GM21423 (cell line): ENCODE results near the gene MYRIP.
"Not testable (repeated sequence)": the region's sequence is repeated elsewhere in the genome, so short reads cannot be mapped to it uniquely, and the experiment has no call there.

Source experiments
- ATAC-seq: cut with Tn5 transposase; IDR thresholded peaks from one replicate; pipeline ENCODE4 v1.9.1; 2021; ENCODE audit warnings: mild to moderate bottlenecking, moderate library complexity; ENCODE audit not compliant: unreplicated experiment

Gene MYRIP

DNA sequence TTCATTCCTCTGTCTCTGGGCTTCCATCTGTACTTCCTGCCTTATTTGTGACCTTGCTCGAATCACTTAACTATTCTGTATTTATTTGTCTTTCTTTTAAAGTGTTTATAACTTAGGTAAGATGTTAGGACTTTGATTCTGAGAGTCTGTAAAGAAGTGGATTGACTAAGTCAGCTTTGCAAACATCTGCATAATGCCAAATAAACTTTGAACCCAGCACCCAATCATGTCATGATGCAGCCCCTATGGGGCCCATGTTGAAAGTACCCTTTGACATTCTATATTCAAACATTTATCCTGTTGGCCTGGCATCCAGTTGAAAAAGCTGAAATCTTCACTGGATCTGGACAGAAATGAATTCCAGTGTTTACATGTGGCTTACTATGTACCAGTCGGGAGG lies 3.8 kb upstream of the MYRIP start:
- no peak for ATAC-seq

DNA sequence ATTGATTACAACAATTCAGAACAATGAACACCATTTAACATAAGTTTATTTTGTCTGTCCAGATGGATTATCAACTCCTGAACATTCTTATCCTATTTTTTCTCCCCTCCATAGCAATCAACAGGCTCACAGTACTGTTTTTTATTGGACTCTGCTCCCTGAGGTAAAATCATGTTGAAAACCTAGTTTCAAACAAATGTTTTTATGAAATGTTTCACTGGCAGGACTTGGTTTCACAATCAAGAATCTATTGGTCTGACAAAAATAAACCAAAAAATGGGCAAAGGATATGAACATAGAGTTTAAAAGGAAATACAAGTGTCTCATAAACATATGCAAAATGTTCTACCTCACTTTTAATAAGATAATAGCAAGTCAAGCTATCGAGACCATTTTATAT lies 2.6 kb upstream of the MYRIP start:
- ATAC-seq: no peak

DNA sequence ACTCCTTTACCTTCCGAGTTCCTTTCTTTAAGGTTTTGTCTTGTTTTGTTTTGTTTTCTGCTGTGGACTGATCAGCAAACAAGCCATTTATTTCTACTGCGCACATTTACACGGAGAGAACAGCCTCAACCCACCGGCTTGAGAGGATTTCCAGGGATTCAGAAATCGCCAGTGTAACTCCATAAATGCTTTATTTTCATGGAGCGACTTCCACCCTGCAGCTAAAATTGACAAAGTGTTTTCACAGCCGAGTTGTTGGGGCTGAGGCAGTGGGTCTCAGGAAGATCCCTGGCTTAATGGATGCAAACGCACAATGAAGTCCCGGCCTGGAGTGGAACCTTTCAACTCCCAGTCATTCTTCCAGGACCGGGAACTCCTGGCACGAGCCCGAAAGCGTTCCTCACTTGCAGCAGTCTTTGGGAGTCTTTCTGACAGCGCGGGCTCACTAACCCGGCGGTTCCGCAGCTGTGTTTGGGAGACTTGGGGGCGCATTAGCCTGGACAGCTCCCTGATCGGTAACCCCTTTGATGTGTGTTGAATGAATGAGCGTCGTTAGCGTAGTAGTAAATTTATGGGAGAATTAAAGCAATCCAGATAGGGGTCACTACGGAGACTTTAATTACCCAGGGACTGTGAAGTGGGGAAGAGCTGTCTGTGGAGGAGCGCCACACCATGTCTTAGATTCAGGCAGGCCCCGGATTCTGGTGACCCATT lies 785 bp upstream of the MYRIP start:
- ATAC-seq: no peak

DNA sequence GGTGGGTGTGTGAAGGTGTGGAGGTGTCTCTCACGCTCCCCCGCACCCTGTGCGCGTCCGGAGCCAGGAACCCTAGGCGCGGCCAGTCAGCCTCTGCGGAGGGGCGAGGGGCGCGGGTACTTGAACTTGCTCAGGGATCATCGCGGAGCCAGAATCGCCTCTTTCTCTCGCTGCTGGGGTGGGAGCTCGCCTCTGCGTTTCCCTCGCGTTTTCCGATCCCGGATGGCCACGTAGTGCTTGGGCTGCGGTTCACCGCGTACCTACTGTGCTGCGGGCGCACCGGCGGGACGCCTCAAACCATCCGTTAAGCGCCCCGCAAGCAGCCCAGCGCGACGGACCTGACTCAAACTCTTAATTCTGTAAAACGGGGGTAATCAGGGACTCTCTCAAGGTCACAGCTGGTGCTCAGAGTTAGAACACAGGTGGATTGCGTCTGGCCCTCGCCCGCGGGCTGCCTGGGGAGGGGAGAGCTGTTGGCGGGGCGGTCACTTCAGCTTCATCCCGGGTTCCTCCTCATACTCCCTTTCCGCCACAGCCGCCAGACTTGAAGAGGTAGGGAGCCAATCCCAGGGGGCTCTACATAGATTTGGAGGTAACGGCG lies 686 bp downstream of the MYRIP start:
- ATAC-seq: no peak

DNA sequence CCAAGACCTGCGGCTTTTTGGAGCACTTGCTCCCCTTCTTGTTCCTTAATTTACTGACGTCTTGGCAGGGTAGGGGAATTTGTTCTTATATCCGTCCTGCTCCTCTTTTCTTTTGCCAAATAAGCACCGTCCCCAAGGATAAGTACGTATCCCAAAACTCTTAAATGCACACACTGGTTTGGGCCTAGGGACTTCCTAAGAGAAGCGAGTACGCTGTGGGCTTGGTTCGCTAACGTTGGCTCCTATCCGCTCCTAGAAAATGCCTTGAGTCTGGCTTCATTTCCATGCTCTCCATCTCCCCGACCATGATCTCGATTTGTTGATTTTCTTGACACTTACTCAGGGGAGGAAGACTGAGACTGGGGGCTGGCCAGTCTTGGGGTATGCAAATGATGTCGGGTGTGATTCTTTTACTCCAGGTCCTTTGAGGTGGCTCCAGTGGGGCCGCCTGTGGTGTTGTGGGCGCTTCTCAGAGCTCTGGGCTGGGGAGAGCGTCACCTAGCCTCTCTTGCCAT lies 1.3 kb downstream of the MYRIP start:
- ATAC-seq: no peak

DNA sequence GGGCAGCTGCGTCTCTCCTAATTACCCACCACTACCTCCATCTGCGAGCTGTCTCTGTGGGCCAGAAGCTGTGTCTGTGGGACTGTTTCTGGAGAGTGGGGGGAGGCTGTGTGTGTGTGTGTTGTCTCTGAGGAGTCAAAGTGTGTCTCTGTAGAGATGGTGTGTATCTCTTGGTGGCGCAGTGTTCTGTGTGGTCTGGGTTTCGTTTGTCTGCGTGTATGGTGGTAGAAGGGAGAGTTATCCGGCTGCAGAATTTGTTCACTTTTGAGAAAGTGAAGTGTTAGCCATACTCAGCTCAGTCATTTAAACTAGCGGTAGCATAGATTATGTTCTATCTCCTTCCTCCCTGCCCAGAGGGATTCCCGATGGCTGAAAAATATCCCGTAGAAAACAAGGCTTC lies 2.2 kb downstream of the MYRIP start:
- ATAC-seq: no peak

DNA sequence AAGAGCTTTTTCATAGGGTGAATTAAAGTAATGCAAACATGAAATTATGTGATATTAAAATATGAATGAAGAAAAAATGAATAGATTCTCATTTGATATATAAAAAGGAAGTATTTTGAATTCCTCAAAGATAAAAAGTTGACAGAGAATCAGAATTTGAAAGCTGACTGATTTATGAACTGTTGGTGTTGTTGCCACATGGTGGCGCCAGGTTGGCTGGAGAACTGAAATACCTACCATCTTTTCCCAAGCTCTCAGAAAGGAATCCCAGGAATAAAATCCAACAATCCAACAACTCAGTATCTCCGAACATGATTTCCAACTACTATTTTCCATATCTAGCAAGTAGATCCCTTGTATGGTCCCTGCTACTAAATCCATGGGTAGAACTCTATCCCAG lies 3.1 kb downstream of the MYRIP start:
- ATAC-seq: no peak

DNA sequence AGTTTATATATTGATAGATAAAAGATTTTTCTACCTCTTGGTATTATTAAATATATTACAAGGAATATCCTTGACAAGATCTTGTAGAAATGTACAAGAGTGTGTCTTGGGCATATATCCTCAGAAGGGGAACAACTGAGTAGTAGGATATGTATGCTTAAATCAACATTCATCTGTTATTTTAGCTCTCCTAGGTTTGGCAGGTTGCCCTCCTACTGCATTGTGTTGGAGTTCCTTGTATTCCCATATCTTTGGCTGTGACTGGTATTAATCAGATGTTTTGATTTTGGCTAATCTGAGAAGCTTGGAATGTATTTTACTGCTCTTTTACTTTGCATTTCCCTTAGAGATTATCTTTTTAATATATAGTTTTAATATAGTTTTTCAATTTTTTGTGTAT lies 4.6 kb downstream of the MYRIP start:
- no peak for ATAC-seq

DNA sequence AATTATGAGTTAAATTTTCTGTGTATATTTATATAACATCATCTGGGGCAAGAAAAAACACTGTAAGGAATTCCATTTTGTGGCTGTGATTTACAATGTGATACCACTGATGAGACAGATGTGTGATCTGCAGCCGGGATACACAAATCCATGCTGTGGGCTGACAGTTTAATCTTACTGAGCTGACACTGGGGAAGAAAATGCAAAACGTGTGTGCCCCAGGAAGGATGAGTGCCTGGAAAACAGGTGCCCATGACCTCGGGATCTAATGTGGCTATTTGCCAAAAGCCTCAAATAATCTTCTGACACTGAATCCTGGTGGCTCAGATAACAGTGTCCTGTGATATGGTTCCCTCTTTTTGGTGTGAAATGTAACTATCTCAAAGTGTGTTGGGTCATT lies 10.5 kb downstream of the MYRIP start:
- ATAC-seq: no peak

DNA sequence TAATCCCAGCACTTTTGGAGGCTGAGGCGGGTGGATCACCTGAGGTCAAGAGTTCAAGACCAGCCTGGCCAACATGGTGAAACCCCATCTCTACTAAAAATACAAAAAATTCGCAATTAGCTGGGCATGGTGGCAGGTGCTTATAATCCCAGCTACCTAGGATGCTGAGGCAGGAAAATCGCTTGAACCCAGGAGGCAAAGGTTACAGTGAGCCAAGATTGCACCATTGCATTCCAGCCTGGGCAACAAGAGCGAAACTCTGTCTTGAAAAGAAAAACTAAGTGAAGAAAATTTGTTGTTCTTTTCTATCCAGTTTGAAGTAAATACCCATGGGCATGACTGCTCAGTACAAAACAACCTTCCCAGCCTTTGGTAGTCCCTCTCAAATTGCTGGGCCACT lies 24.4 kb downstream of the MYRIP start:
- ATAC-seq: not testable (repeated sequence)

DNA sequence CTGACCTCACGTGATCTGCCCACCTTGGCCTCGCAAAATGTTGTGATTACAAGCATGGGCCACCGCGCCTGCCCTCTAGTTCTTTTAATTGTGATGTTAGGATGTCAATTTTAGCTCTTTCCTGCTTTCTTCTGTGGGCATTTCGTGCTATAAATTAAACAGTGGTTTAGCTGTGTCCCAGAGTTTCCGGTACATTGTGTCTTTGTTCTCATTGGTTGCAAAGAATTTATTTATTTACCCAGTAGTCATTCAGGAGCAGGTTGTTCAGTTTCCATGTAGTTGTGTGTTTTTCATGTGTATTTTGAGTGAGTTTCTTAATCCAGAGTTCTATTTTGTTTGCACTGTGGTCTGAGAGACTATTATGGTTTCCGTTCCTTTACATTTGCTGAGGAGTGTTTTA lies 30.1 kb downstream of the MYRIP start:
- no peak for ATAC-seq

DNA sequence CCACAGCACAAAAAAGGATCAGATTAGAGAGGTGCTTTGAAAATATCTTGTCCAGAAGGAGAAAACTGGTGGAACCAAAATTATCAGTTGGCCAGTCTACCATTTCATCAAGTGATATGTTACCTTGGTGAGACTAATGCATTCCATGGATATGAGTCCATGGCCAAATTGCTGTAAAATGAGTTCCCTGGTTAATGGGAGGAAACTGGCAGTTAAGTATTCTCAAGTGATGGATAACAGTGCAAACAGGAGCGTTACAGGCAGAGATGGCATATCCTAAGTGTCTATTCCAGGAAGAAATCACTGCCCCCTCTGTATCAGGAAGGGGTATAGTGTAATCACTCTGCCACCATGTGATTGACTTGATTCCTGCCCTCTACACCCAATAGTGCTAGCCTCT lies 34.0 kb downstream of the MYRIP start:
- no peak for ATAC-seq

DNA sequence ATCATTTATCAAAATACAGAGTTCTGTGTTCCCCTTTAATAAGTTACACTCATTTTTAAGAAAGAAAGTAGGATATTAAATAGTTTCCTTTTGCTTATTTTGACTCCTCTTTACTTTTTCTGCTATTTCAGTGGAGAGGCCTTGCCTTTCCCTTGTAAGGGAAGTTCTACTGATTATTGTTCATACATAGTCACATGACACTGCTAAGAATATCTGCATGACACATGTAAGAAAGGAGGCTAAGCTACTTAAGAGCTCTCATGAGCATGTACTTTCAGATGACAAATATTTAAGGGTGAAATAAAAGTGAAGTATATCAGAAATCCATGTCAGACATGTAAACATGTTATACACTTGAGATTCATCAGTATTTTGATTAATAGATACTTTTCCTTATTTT lies 39.0 kb downstream of the MYRIP start:
- ATAC-seq: no peak

DNA sequence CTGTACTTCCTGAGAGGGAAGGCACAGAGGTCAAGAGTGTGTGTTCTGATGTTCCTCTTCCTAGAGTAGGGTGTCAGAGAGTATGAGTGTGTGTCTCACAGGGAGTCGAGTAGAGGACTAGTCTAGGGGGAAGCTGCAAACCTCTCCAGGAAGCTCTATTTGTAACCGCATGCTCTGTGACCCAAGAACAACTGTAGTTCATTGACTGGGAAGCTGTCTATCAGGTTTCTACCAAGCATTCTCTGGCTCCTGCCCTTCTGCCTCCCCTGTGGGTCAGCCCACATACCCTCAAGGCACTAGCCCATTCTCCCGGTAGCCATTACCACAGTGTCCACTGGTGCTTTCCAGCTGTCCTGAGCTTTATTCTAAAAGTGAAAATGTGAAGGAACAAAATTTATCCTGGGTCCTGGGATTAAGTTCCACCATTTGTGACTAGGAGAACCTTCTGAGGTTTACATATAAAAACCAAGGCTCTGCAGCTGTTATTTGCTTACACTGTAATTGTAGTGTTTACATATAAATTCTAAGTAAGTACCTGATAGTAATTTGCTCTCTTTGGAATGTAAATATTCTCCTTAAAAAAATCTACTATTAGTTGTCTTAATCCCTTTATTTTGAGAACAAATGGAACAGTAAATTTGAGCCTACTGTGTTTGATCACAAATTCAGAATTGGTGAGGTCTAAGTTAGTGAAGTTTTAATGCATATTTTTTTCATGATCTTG lies 40.7 kb downstream of the MYRIP start:
- ATAC-seq: no peak

DNA sequence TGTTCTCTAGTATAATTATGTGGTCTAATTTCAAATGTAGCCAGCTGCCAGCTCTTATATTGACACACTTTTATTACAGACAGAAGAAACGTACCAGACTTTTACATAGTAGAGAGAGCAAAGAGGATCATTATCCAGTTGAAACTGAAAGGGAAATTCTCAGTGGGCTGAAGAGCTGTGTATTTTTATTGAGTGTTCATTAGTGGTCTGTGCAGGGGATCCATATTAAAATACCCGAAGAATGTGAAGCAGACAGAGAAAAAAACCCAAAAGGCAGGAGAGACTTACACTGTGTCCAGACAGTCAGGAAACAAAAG lies 41.3 kb downstream of the MYRIP start:
- no peak for ATAC-seq

DNA sequence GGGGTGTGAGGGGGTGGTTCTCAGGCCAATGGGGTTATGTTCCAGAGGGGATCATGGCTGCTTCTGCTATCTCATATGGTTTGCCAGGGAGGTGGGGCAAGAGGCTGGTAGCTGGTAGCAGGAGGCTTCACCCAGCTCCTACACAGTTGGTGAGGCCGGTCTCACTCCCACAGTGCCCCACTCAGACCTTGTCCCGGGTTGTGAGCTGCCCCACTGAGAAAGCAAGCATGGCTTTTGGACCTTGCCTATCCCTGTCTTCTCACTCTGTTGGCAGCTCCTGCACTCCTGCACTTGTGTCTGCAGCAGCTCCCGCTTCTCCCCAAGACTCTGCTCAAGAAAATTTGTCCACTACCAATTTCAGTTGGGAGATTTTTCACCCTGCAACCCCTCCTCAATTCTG lies 46.1 kb downstream of the MYRIP start:
- no peak for ATAC-seq

DNA sequence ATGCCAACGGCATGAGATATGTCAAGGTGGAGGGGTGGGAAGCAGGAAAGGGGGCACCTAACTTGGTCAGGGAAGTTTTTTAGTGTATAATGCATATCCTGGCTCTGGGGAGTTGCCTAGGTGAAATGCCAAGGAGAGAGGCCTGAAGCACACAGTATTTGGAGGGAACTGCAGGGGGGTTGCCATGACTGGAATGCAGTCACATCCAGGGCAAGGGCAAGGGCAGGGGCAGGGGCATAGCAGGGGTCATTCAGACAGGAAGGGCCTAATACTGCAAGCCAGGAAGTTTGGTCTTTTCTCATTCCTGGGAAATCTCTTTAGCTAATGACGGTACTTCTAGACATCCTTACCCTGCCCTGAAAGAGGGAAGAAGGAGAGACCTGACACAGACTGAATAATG lies 60.5 kb downstream of the MYRIP start:
- ATAC-seq: no peak

DNA sequence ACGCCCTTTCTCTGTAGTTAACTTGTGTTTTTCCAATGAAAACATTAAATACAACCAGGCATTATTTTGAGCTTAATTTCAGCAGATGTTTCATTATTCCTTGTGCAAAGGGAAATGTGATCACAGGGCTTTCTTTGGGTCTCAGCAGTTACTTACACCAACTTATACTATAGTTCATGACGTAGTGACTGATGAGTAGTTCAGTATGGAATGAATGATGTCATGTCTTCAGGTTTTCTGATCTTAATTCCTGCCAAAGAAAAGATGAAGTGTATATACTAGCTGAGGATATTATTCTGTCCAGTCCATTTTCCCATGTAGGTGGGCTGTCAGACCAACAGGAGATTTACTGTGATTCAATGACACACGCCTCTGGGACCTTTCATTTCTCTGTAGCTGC lies 61.3 kb downstream of the MYRIP start:
- no peak for ATAC-seq

DNA sequence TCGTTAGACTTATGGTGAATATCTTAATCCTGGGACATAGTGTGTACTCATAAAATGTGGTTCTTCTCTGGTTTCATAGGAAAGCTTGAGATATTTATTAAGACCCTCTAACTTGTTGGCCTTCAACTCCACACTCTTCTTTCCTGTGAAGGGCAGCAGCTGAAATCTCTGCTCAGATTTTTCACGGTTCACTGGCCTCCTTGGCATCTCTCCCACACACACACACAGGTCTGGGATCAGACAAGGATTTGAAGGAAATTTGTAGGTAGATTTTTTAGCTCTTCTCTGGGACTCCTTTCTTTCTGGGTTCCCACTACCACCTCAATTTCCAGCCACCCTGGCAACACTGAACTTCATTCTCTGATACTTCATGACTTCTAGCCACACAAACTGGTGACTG lies 70.2 kb downstream of the MYRIP start:
- no peak for ATAC-seq

DNA sequence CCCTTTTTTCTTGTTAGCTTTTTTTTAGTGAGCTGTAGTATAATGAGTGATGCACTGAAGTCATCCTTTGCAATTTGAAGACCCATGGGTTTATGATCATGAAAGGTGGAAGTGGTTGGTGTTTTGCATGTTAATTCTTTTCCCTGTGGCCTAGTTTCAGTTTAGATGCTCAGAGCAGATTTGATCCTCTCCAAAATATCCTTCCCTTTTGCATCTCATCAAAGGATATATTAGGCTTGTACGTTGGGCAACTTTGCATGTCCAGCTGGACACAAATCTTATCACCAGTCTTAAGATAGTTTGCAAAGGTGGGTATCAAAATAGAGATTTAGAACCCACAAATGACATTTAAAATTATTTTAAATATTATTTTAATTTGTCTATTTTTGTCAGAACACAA lies 72.7 kb downstream of the MYRIP start:
- no peak for ATAC-seq

DNA sequence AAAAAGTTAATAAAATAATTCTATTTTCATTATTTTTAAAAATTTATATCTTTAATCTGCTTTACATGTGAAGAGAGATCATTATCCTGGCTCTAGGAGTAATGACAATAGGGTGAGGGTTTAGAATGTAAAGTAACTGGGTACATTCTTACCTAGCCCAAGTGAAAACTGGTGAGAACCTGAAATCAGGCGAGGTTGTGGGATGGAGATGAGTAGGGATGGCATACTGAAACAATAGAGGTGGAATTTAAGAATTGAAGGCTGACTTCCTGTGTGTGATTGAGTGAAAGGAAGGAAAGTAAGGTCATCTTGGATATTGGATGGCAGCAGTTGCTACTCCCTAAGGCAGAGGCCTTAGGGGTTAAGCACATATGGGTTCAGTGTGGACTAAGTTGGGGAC lies 82.7 kb downstream of the MYRIP start:
- ATAC-seq: no peak

DNA sequence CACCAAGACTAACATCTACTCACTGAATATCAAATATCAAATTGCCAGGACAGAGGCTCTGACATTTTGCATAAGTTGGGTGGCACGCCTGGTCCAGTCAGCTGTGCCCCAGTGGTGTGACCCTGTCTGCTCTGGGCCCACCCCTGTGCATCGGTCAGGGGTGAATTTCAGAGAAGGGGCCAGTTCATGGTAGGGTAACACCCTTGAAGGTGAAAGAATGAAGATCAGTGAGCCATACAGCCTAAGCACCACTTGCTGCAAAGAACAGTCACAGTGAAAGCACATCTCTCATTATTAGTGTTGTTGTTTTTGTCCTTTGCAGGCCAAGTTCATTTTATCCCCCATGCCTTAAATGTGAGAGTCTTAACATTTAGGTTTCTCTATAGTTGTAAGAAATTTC lies 86.8 kb downstream of the MYRIP start:
- ATAC-seq: no peak
